Activated B cell treated with CpG ODN at 0.5 μM for 24 hours (primary cell): ENCODE results near the gene BAMBI. TPM values are rescaled to one million over a fixed set of nuclear protein-coding genes. Genes with fewer than 3 reads are reported as not detected.

Experiments
- ATAC-seq: fragments of 200-7000 bp; cut with Tn5 transposase; one replicate; pipeline ENCODE4 v1.10.0; 2021; ENCODE audit warnings: low read depth, mild to moderate bottlenecking, moderate library complexity
- CTCF ChIA-PET: fragments of 350-600 bp; sonication (Branson Sonifier 250); formaldehyde crosslinking; loops from one replicate; lab custom pipeline; 2021; ENCODE audit warnings: antibody characterized with exemption; lab: Charles Lee
- POLR2A ChIA-PET: fragments of 350-600 bp; sonication (Branson Sonifier 250); formaldehyde crosslinking; loops from one replicate; lab custom pipeline; 2021; ENCODE audit warnings: antibody characterized with exemption; lab: Charles Lee
- DNase-seq: peaks from one replicate; pipeline ENCODE4 v3.0.0; 2022
- H3K27ac Mint-ChIP-seq: one replicate; pipeline ENCODE4 v1.8.0; 2020; ENCODE audit warnings: mixed read lengths
- H3K27me3 Mint-ChIP-seq: one replicate; pipeline ENCODE4 v1.8.0; 2021; ENCODE audit warnings: mixed read lengths
- H3K36me3 Mint-ChIP-seq: one replicate; pipeline ENCODE4 v1.8.0; 2021; ENCODE audit warnings: low read depth, mixed read lengths
- H3K4me1 Mint-ChIP-seq: one replicate; pipeline ENCODE4 v1.8.0; 2021; ENCODE audit warnings: mixed read lengths
- H3K4me3 Mint-ChIP-seq: one replicate; pipeline ENCODE4 v1.8.0; 2020; ENCODE audit warnings: mild to moderate bottlenecking, mixed read lengths
- H3K9me3 Mint-ChIP-seq: one replicate; pipeline ENCODE4 v1.8.0; 2020; ENCODE audit warnings: mixed read lengths
- CTCF ChIP-seq: fragments of 200-600 bp; IDR thresholded peaks from one replicate; pipeline ENCODE4 v1.8.0; 2022; ENCODE audit warnings: antibody characterized with exemption, mild to moderate bottlenecking
- intact Hi-C: fragments of 100-400 bp; cut with micrococcal nuclease; formaldehyde crosslinking; loops from one replicate; pipeline ENCODE4 v1.15.1; 2024
- total RNA-seq: library from RNA; stranded (reverse); gene quantifications from 2 replicates; pipeline ENCODE4 v1.2.3, GENCODE V29; 2022

The BAMBI gene
- total RNA-seq, 1 donor from 2014 or later, result 0.16 TPM

GRCh38 chr10:28684157-28684985, 7.0 kb downstream of the BAMBI start:
- TF ChIP-seq CTCF, result no peak
- Mint-ChIP-seq H3K4me1 (peaks cover 11% of the 10 kb centered on the region), H3K36me3 (no peaks in the 10 kb centered on the region), H3K9me3 (no peaks in the 10 kb centered on the region), H3K27ac (no peak overlapping the region), H3K4me3 (no peak overlapping the region), H3K27me3 (peaks cover 25% of the 10 kb centered on the region)
- DNase-seq (no peak), ATAC-seq (no peak)
- ChIA-PET POLR2A (no interaction called here), CTCF (no interaction called here)
- intact Hi-C loops, result no loop called here

- POLR2A ChIA-PET, result no interaction called here
- peaks cover 21% of the 10 kb centered on the region for H3K27me3 Mint-ChIP-seq
- no peak overlapping the region for H3K4me3 Mint-ChIP-seq
- intact Hi-C loops, result no loop called here
- DNase-seq, result no peak
- CTCF ChIA-PET, result no interaction called here
- H3K27ac Mint-ChIP-seq, result no peak overlapping the region
- peaks cover 4% of the 10 kb centered on the region for H3K4me1 Mint-ChIP-seq
- H3K36me3 Mint-ChIP-seq, result no peaks in the 10 kb centered on the region
- ATAC-seq, result no peak
- no peaks in the 10 kb centered on the region for H3K9me3 Mint-ChIP-seq
- TF ChIP-seq CTCF, result no peak
Observed at GRCh38 chr10:28684986-28685580, 7.8 kb downstream of the BAMBI start.

DNA sequence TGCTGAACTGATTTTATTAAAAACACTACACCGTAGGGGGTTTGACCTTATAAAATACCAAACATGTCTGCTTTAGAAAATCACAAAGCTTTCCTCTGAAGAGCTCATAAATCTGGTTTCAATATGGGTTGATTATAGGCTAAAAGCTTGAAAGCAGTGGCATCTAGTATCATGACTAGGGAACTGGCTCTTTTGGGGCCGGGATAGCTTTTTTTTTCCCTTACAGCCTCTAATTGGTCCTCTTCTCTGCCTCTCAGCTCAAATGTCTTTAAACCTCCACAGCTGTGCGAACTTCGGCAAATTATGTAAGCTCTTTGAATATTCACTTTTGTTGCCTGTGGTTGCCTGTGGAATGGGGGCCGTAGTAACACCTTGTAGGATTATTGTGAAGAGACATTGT, 8.4 kb downstream of the BAMBI start:
- Mint-ChIP-seq H3K27me3 (peaks cover 18% of the 10 kb centered on the region), H3K9me3 (no peaks in the 10 kb centered on the region), H3K36me3 (no peaks in the 10 kb centered on the region), H3K27ac (no peak overlapping the region), H3K4me1 (no peaks in the 10 kb centered on the region), H3K4me3 (no peak overlapping the region)
- ChIA-PET POLR2A (no interaction called here), CTCF (no interaction called here)
- TF ChIP-seq CTCF, result no peak
- intact Hi-C loops, result no loop called here
- ATAC-seq (no peak), DNase-seq (no peak)

DNA sequence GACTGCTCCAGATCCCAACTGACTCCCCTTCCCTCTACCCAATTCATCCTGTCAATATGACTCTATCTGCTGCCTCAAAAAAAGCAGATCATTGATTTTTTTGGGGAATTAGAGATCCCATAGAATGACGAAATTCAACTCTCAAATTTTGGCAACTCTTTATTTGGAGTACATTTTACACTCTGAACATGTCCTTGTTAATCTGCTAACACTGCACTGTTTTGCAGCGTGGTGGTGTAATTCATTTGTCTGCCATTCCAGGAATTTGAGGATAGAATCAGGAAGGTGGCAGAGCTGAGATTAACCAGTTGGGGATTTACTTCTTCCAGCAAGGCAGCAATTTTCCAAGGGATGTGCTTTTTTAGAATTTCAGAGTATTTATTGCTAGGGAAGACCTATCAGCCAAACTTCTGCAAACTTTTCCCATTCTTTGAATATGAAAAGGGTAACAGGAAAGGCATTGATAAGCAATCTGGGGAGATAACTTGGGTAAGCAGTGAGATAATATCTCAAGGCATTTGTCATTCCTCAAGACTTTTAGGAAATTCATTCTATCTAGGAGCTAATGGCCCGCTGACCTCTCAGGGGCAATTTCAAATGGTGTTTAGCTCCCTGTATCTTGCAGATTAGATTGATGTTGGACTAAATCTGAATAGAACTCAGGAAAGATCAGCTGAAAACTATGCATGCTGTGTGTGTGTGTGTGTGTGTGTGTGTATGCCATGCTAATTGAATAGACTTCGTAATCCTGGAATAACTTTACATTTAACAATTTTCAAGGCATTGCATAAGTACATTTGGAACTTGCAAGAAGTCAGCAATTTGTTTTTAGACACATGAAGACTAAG, 9.7 kb downstream of the BAMBI start:
- H3K4me3 Mint-ChIP-seq, result no peak overlapping the region
- H3K36me3 Mint-ChIP-seq, result no peaks in the 10 kb centered on the region
- ATAC-seq (no peak), DNase-seq (no peak)
- ChIA-PET POLR2A (no interaction called here), CTCF (interaction anchor here (1.1 kb wide), 1 partner anchor 23 kb away, joined by 5 read pairs; no protein-coding TSS in a partner anchor)
- peaks cover 11% of the 10 kb centered on the region for H3K27me3 Mint-ChIP-seq
- no peak overlapping the region for H3K27ac Mint-ChIP-seq
- H3K4me1 Mint-ChIP-seq, result no peaks in the 10 kb centered on the region
- intact Hi-C loops, result no loop called here
- no peak for TF ChIP-seq CTCF
- H3K9me3 Mint-ChIP-seq, result no peaks in the 10 kb centered on the region

GRCh38 chr10:28687683-28688001, 10.3 kb downstream of the BAMBI start:
- POLR2A ChIA-PET, result no interaction called here
- Mint-ChIP-seq H3K9me3 (no peaks in the 10 kb centered on the region), H3K4me3 (no peak overlapping the region), H3K27me3 (peaks cover 9% of the 10 kb centered on the region), H3K4me1 (no peaks in the 10 kb centered on the region), H3K36me3 (no peaks in the 10 kb centered on the region), H3K27ac (no peak overlapping the region)
- ATAC-seq, result no peak
- TF ChIP-seq CTCF, result no peak
- intact Hi-C loops, result no loop called here
- CTCF ChIA-PET, result interaction anchor here (1.1 kb wide), 1 partner anchor 24 kb away, joined by 5 read pairs; no protein-coding TSS in a partner anchor
- DNase-seq, result no peak
